Measurements from ENCODE around the gene LRP8. TPM values are rescaled to one million over a fixed set of nuclear protein-coding genes. Genes with fewer than 3 reads are reported as not detected.
"Not testable (repeated sequence)": the region's sequence is repeated elsewhere in the genome, so short reads cannot be mapped to it uniquely, and the experiment has no call there.

LRP8 gene
- total RNA-seq, 1 experiment from 2014 or later = 262 TPM

DNA sequence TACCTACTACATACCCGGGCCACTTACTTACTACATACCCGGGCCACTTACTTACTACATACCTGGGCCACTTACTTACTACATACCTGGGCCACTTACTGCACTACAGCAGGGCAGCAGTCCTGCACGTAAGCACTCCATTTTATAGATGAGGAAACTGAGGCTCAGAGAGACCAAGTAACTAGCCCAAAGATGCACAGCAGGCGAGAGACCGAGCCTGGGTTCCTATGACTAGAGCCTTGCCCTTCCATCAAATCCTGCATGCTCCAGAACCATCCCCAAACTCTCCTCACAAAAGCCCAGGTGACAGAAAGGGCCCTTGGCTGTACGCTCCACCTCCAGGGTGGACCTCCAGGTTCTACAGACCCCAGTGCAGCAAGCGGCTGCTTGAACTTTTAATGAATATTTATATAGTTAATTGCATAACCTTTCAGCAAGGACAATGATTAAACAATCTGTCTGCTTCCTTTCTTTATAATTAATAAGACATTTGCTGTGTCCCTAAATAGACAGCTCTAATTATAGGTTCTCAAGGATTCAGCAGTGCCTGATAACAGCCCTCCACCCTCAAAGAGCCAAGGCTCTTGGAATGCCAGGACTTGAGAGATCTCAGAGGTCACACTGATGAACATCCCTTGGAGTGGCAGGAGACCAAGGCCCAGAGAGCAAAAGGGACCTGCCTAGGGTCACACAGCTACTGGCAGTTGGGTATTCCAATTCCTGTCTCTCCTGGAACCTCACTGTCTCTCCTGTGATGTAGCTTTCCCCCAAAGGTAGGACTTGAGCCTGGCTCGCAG lies 43.4 kb downstream of the LRP8 start:
- no peak for DNase-seq (ENCODE audit: low spot score)

- DNase-seq (ENCODE audit: low spot score) = not testable (repeated sequence)
Measured at GRCh38 chr1:53283156-53283555, 44.7 kb downstream of the LRP8 start.

DNA sequence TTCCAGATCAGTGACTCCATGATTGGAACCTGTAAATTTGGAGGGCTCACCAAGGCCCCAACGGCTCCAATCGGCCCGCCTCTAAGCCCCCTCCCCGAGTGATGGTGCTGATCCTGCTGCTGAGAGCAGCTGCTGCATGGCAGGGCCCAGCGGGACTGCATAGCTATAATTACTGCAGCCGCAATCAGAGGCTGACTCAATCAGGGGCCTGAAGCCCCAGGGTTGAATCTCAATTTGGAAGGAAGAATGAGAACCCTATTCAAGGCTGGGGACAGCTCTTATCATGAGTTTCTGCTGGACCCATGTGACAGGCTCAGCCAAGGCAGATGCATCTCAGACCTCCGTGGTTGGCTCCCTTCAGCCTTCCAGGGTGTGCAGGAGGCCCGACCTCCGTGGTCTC lies 46.7 kb downstream of the LRP8 start:
- DNase-seq (ENCODE audit: low spot score) = no peak

GRCh38 chr1:53280496-53280895 lies 47.4 kb downstream of the LRP8 start:
- DNase-seq (ENCODE audit: low spot score) = no peak

GRCh38 chr1:53279296-53280200 lies 48.3 kb downstream of the LRP8 start:
- no peak for DNase-seq (ENCODE audit: low spot score)

DNA sequence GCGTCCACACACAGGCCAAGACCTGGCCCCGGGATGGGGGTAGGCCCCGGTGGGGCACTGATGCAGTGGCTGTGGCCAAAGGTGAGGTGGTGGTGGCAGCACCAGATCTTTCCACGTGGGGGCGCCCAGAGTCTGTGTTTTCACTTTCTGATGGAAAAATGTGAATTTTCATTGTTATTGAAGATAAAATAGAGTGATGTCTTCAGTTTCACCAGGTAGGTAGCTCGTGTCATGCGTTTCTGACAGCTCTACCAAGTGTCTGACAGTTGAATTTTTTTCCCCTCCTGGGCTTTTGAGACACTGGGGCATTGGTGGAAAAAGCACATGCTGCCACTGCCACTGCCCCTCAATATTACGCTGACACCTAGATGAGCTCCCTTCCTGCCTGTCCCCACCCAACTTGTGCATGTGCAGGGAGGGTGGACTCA lies 49.6 kb downstream of the LRP8 start:
- peak; percentile 54 for DNase-seq (ENCODE audit: low spot score)

GRCh38 chr1:53277326-53277725 lies 50.5 kb downstream of the LRP8 start:
- DNase-seq (ENCODE audit: low spot score) = no peak

DNA sequence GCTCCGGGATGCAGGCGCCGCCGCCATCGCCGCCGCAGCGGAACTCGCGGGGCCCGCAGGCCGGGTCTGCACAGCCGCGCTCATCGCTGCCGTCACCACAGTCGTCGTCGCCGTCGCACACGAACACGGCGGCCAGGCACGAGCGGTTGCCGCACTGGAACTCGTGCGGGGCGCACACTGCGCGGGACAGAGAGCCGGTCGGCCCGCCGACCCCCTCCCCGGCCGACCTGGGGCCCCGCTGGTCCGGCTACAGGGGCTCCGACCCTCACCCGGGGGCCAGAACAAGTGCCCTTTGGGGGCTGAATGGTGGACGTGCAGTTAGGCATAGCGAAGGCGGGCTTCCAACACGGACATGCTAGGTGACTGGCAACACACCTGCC lies 51.0 kb downstream of the LRP8 start:
- no peak for DNase-seq (ENCODE audit: low spot score)

DNA sequence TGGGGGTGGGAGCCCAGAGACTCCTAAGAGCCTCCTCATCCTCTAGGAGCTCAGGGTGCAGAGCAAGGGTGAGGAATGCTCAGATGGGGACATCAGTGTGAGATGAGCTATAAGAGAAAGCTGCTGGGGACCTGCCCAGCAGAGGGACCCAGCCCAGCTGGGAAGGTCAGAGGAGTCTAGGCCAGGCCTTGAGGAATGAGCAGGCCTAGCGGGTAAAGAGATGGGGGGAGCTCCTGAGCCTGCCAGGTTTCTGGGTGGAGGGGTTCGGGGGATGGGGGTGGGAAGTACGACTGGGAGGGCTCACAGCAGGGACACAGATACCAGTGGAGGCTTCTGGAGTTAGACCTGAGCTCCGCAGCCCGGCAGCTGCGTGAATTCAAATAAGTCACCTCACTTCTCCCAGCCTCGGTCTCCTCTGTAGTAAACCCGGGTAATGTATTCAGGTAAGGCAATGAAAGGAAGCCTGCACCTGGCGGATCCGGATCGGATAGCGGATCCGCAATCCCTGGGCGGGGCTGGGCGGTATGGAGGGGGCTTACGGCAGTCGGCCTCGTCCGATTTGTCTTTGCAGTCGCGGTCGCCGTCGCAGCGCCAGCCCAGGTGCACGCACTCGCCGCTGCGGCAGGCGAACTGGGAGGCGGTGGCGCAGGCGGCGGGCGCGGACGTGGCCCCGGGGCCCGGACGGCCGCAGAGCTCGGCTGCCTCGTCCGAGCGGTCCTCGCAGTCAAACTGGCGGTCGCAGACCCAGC lies 51.5 kb downstream of the LRP8 start:
- DNase-seq (ENCODE audit: low spot score) = no peak

GRCh38 chr1:53275566-53275965 lies 52.3 kb downstream of the LRP8 start:
- no peak for DNase-seq (ENCODE audit: low spot score)

DNA sequence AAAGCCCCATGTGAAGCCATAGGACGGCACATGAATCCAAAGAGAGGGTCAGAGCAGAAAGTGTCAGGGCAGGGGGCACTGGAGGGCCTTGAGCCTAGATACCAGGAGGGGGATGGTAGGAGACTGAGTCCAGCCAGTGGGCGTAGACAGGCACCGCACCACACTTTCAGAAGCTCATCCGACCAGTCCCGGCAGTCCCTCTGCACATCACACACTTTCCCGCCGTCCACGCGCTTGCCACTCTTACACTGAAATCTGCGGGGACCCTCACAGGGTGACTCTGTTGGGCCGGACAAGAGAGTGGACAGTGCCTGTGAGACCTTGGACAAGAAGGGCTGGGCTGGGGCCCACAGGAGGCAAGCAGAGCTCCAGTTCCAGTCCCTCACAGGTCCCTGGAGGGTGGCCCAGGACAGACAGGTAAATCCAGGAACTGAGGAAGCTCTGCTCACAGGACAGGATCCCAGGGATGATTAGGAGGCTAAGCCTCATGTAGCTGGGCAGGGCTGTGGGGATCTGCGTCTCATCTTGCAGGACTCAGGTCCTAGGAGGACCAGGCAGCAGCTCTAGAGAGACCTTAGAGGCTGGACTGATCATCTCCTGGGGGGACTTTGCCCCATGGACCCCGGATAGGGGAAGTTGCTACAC lies 53.2 kb downstream of the LRP8 start:
- no peak for DNase-seq (ENCODE audit: low spot score)

GRCh38 chr1:53274026-53274425 lies 53.8 kb downstream of the LRP8 start:
- no peak for DNase-seq (ENCODE audit: low spot score)

GRCh38 chr1:53273526-53273925 lies 54.3 kb downstream of the LRP8 start:
- DNase-seq (ENCODE audit: low spot score) = no peak

- no peak for DNase-seq (ENCODE audit: low spot score)
Measured at GRCh38 chr1:53272349-53272748, 55.5 kb downstream of the LRP8 start.

GRCh38 chr1:53271446-53272090 lies 56.3 kb downstream of the LRP8 start:
- DNase-seq (ENCODE audit: low spot score) = no peak

- no peak for DNase-seq (ENCODE audit: low spot score)
Measured at GRCh38 chr1:53270873-53271272, 57.0 kb downstream of the LRP8 start.

DNA sequence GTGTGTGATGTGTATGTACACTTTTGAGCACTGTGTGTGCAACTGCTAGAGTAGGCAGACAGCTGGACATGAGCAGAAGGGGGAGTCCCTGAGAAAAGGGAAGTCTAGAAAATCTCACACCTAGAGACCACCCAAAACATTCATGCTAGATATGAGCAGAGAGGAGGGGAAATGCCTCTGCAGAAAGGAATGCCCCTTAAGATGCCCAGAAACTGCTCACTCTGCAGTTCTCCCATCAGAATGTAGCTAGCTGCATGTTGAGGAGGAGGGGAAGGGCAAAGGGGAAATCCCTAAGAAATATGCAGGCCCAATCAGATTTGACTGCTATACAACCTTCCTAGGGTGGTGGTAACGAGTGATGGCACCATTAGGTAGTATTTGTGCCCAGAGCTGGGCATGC lies 57.8 kb downstream of the LRP8 start:
- DNase-seq (ENCODE audit: low spot score) = no peak

- no peak for DNase-seq (ENCODE audit: low spot score)
Measured at GRCh38 chr1:53267761-53268160, 60.1 kb downstream of the LRP8 start.

DNA sequence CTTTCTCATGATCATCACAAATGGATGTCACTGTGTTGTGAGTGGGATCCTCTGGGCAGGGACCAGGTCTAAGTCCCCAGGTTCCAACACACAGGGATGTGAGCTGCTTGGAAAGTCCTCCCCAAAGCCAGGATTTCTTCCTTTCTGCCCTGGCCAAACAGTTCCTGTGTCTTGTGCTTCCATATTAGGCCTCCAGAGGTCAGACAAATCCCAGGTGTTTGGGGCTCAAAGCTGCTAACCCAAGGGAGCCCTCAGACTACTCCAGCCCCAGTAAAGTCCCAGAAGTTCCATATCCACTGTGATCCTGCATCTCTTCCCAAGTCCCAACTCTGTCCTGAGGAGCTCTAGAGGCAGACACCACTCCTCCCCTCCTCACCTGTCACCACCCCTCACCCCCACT lies 61.8 kb downstream of the LRP8 start:
- DNase-seq (ENCODE audit: low spot score) = peak; percentile 47

DNA sequence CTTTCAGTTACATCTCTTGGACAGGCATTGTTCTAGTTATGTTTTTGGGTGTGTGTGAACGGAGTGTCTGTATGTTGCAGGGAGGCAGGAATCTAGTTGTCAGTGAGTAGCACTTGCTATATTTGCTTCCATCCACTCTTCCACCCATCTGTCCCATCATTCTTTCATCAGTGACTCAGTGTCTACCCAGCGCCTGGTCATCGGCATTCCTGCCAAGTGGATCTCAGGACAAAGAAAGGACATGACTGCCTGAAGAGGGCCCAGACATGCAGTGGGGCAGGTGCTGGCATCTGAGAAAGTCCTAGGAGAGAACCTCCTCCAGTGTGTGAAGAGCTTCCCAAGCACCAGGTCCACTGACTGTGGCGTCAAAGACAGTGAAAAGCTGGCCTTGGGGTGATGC lies 62.3 kb downstream of the LRP8 start:
- DNase-seq (ENCODE audit: low spot score) = no peak

DNA sequence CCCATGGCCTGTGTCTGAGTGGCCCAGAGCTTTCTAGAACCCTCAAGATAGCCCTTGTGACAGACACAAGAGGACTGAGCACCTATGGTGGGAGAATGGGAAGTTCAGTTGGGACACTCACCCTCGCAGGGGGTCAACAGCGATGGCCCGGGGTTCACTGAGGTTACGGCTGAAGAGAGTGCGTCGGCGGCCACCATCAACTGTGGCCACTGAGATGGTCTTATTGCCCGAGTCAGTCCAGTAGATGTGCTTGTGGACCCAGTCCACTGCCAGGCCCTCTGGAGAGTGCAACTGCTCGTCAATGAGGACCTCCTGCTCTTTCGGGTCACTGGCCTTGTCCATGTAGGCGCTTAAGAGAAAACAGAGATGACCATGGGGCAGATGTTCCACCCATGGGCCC lies 63.8 kb downstream of the LRP8 start:
- DNase-seq (ENCODE audit: low spot score) = no peak

Measured in HT-29 (cell line).